GM19238 (cell line): Measurements from ENCODE around the gene RPL41.
A peak's percentile ranks its signal among the peaks of the same experiment; 100 is the strongest.
"Not testable (repeated sequence)": the region's sequence is repeated elsewhere in the genome, so short reads cannot be mapped to it uniquely, and the experiment has no call there.

ENCODE experiments used
- DNase-seq: peaks from one replicate; pipeline ENCODE4 v3.0.0; 2011; ENCODE audit warnings: low spot score; ENCODE audit not compliant: insufficient read length

The RPL41 gene

DNA sequence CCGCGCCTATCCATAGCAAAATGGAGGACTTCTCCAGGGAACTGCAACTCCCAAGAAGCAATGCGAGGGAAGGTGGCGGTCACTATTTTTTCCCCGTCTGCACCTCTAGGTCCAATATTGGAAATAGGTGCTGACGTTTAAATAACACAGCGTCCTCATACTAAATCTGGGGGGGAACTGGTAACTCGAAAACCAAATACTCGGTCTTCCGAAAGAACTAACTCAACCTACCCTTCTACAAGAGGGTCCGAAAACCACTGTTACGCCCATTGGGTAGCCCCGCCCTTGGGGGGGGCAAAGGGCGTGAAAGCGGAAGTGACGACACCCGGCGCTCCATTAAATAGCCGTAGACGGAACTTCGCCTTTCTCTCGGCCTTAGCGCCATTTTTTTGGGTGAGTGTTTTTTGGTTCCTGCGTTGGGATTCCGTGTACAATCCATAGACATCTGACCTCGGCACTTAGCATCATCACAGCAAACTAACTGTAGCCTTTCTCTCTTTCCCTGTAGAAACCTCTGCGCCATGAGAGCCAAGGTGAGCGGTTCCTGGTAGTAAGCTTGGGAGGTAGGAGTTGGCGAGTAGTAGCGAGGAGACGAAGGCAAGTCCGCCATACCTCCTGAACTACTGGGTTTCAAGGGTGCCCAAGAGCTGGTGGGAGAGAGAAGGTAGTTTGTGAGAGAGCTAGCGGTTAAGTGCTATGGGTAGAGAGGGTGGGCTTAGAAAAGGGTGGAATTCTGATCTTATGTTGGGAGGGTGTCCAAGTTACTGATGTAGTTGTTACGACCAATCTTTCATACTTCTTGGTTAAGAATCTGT lies at the start of gene RPL41:
Gene RPL41, plus strand, starts transcription at position 367 of the 815 bp plus-strand sequence.
- DNase-seq: peak; percentile 61

DNA sequence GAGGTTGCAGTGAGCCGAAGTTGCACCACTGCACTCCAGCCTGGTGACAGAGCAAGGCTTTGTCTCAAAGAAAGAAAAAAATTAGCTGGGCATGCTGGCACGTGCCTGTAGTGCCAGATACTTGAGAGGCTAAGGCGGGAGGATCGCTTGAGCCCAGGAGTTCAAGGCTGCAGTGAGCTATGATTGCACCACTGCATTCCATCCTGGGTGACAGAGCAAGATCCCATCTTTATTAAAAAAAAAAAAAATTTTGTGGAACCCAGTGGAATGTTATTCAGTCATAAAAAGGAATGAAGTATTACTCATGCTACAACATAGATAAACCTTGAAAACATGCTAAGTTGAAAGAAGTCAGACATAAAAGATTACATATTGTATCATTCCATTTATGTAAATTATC lies 44.8 kb upstream of the RPL41 start:
- DNase-seq: no peak

DNA sequence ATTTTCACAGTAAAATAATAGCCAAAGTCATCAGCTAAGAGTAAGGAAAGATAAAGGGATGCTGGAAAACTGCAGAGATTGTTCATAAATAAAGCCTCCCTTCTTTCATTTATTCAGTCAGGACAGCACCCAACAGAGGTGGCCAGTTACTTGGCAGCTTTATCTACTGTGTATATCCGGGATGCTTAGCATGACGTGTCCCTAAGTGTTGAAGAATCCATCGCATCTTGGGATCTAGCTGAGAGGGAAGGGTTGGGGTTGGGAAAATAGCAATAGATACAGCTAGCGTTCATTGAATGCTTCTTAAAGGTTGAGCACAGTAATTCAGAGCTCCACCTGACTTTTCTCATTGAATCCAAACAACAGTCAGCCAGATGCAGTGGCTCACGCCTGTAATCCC lies 42.0 kb upstream of the RPL41 start:
- DNase-seq: no peak

DNA sequence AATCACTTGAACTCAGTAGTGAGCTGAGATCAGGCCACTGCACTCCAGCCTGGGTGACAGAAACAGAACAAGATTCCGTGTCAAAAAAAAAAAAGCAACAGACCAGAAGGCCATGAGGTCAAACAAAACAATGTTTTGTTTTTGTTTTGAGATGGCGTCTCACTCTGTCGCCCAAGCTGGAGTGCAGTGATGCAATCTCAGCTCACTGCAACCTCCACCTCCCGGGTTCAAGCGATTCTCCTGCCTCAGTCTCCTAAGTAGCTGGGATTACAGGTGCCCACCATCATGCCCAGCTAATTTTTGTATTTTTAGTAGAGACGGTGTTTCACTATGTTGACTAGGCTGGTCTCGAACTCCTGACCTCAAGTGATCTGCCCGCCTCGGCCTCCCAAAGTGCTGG lies 38.5 kb upstream of the RPL41 start:
- DNase-seq: not testable (repeated sequence)

DNA sequence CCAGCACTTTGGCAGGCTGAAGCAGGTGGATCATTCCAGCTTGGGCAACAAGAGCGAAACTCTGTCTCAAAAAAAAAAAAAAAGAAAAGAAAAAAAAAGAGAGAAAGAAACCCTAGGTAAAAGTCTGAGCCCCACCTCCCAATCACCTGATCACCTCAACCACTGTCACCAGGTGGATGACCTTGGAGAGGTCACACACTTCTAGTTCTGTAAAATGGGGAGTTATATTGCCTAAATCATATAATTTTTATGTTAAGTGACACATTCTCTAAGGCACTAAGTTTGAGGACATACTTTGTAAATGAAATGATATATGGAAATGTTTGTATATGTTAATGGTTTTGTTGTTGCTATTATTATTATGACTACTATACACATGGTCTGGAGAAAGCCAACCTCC lies 38.0 kb upstream of the RPL41 start:
- no peak for DNase-seq

DNA sequence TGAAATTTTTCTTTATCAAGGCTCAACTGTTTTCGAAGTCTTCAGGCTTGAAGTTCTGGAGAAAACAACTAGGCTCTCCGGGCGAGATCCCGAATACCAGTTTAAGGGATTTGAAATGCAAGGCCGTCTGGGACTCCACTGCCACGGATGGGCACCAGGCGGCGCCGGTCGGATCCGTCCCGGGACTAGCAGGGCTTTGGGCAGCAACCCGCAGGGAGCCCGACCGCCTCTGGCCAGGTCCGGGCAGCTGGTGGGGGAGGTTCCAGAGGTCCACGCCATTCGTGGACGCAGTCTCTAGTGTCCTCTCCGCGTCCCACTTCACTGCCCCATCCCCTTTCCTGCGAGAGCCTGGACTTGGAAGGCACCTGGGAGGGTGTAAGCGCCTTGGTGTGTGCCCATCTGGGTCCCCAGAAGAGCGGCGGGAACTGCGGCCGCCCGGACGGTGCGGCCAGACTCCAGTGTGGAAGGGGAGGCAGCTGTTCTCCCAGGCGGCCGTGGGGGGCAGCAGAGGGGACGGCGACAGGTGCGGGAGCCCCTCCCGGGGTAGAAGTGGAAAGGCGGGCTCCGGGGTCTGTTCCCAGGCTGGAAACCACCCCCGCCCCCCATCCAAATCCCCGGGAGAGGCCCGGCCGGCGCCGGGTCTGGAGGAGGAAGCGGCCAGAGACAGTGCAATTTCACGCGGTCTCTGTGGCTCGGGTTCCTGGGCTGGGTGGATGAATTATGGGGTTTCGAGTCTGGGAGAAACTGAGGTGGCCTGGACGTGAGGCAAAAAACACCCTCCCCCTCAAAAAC lies 37.3 kb upstream of the RPL41 start:
- peak; percentile 68 for DNase-seq

DNA sequence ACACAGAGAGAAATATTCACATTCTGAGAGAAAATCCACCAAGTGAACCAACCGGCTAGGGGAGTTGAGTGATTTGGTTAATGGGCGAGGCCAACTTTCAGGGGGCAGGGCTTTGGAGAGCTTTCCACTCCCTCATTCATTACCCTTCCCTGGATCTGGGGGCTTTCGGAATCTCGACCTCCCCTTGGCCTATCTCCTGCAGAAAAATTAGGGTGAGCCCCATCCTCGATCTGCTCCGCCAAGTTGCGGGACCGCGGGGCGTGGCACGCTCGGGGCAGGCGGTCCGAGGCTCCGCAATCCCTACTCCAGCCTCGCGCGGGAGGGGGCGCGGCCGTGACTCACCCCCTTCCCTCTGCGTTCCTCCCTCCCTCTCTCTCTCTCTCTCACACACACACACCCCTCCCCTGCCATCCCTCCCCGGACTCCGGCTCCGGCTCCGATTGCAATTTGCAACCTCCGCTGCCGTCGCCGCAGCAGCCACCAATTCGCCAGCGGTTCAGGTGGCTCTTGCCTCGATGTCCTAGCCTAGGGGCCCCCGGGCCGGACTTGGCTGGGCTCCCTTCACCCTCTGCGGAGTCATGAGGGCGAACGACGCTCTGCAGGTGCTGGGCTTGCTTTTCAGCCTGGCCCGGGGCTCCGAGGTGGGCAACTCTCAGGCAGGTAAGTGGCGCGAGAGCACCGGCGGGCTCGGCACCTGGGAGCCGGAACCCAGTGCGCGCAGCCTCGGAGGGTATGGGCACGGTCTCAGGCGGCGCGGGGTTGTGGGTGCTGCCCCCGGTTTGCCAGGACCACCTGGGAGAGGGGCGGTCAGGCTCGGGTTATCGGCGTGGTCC lies 36.5 kb upstream of the RPL41 start, which contains the start of gene ERBB3:
Gene ERBB3, plus strand, starts transcription at position 443 of the 833 bp plus-strand sequence. Its CDS starts 136 bp downstream, at position 579.
- peak; percentile 33 for DNase-seq

DNA sequence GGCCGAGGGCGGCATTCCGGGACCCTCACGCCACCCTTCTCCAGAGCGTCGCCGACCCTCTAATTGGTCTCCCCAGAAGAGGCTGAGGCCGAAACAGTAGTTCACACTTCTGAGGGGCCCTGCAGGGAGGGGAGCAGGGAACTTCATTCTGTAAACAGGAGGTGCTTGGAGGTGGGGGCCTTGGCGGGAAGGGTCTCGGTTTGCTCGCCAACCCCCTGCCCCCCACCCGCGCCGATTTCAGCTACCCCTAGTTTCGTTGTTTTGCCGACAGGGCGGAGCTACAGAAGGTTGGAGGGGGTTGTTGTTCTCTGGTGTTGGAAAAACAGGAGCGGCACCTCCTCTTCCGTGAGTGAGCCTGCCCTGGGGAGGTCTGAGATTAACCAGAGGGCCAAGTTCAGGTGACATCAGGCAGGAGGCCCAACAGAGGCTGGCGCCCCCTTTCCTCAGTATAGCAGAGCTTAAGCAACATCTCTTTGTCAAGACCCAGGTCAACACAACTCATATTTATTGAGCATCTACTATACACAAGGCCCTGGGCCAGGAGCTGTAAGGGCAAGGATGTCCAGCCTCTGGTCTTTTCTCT lies 35.8 kb upstream of the RPL41 start:
- DNase-seq: no peak

DNA sequence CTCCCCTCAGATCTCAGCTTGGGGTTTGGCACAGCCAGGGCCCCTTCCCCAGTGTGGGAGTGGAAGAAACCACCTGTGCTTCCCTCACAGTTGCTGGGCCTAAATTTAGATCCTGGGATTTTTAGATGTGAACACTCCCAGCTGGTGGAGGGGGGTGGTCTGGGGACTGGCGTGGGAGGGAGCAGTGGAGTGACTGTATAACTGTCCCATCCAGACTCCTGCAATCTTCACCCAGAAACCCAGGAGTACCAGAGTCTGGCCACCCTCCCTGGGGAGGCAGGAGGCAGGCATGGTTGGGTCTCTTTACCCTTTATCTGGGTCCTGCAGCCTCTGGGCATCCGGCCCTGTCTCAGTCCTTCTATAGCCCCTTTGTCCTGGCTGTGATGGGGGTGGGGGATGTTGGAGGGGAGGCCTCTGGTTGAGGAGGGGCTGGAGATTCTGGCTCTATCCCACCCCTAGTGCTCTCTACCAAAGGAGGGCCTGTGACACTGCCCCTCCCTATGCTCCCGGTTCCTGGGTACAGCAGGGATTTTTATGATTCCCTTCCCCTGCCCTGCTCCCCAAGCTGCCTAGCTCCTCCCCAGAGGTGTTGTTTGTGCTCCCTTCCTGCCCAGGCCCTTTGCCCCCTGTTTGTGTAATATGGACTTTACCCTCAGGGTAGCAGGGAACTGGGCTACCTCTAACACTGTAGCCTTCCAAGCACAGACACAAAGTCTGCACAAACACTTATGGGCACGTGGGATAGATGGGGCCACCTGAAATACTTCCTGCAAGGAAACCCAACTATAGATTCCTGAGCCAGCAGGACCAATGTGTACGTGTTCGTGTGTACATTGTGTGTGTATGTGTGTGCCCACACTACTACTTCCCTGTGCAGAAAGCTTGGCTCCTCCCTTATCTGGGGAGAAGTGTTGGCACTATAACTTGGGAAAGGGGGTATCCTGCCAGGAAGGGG lies 34.8 kb upstream of the RPL41 start:
- DNase-seq: no peak

DNA sequence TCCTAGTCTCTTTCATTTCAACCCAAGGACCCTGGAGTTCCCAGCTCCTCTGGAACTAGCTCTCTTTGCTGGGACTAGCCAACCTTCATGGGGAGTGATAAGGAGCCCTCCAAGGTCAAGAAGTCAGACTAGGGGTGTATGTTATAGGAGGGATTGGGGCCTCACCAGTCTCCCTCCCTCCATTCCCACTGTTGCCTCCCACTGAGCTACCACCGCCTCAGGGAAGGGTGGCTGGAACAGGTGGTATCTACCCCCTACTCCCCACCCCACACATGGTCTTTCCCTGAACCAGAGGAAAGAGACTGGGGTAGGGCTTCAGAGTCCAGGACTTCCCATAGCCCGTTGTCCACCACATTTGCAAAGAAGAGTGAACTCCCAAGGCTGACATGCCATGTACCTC lies 34.1 kb upstream of the RPL41 start:
- DNase-seq: no peak

DNA sequence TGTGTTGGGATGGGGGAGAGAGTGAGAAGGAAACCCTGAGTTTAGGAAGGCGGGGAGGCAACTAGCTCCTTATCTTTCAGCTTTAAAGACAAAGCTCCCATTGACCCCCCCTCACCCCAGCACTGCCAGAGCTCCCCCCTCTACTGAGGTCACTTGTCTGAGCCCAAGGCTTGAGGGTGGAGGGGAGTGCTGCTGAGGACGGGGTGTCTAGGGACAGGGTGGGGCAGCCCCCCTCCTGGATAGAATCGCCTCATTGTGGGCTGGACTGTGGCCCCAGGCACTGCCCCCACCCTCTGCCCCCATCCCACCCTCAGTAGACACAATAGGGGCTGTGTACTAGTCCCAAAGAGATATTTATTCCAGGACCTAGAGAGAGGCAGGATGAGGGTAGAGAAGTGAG lies 33.5 kb upstream of the RPL41 start:
- DNase-seq: no peak

DNA sequence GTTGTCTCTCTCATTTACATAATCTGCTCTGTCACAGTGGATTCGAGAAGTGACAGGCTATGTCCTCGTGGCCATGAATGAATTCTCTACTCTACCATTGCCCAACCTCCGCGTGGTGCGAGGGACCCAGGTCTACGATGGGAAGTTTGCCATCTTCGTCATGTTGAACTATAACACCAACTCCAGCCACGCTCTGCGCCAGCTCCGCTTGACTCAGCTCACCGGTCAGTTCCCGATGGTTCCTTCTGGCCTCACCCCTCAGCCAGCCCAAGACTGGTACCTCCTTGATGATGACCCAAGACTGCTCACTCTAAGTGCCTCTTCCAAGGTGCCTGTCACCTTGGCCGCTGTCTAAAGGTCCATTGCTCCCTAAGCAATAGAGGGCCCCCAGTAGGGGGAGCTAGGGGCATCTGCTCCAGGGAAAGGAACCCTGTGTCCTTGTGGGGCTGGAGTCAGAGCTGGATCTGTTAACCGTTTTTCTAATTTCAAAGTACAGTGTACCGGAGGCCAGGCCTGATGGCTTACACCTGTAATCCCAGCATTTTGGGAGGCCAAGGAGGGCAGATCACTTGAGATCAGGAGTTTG lies 31.4 kb upstream of the RPL41 start:
- no peak for DNase-seq

DNA sequence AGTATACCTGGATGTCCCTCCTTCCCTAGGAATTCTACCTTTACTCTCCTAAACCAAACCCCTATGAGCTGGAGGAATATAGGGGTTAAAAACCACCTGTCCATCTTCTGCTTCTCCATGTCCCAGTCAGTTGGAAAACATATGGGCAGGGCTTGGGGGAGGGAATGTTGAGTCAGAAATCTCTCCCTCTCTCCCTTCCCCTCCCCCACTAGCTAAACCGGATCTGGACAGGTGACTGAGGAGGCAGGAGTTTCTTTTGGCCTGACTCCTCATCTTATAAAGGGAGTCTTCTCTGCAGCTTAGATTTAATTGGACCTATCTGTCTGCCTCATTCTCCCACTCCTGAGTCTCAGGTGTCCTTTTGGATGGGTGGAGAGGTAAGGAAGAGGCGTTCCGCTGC lies 30.3 kb upstream of the RPL41 start:
- no peak for DNase-seq

DNA sequence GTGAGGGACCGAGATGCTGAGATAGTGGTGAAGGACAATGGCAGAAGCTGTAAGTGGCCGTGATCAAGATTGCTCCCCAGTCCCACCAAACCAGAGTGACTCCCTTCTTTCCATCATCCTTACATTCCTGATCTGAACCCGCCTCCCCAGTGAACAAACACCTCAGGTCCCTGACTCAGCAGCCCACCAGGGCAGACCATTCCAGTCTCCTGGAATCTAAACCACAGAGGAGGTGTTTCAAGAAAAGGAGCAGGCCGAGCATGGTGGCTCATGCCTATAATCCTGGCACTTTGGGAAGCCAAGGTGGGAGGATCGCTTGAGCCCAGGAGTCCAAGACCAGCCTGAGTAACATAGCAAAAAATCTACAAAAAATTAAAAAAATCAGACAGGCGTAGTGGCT lies 29.8 kb upstream of the RPL41 start:
- no peak for DNase-seq

DNA sequence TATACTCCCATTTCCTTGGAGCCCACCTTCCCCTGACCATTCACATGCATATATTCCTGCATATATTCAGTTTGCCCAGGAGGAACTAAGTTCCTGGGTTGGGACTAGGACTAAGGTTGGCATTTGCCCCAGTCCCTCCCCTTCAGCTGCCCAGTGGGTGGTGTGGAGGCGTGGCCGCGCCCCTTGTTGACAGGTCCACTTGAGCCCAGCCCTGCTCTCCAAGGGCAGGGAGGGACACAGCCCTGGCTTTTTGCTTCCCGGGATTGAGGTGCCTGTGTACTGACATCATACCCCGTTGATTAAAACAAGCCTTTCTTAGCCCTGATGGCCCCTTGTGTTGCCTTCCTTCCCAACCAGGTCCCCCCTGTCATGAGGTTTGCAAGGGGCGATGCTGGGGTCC lies 29.2 kb upstream of the RPL41 start:
- DNase-seq: no peak

DNA sequence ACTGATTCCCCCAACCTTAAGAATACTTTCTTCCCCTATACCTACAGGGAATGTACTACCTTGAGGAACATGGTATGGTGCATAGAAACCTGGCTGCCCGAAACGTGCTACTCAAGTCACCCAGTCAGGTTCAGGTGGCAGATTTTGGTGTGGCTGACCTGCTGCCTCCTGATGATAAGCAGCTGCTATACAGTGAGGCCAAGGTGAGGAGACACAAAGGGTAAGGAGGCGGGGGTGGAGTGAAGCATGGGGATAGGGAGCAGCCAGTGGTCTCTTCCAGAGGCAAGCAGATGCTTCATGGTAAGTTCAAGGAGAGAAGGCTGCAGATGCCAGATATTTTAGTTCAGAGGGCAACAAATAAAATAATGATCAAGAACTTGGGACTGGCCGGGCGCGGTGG lies 18.7 kb upstream of the RPL41 start:
- no peak for DNase-seq

DNA sequence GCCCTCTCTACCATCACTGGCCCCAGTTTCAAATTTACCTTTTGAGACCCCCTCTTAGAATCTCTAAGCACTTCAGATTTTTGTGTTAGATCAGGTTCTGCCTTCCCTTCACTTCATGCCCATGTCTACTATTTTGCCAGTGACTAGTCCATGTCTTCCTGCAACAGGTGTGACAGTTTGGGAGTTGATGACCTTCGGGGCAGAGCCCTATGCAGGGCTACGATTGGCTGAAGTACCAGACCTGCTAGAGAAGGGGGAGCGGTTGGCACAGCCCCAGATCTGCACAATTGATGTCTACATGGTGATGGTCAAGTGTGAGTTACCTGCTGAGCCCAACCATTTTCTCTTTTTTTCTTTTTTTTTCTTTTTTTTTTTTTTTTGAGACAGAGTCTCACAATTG lies 17.8 kb upstream of the RPL41 start:
- no peak for DNase-seq

DNA sequence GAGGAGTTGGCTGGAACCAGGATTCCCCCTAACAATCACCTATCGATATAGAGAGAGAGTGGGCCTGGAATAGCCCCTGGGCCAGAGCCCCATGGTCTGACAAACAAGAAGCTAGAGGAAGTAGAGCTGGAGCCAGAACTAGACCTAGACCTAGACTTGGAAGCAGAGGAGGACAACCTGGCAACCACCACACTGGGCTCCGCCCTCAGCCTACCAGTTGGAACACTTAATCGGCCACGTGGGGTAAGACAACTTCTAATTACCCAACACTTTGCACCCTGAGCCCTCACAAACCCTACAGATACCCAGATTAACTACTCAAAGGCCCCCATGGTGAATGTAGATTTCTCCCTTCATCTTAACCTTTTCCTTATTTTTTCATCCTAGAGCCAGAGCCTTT lies 16.6 kb upstream of the RPL41 start:
- DNase-seq: no peak

DNA sequence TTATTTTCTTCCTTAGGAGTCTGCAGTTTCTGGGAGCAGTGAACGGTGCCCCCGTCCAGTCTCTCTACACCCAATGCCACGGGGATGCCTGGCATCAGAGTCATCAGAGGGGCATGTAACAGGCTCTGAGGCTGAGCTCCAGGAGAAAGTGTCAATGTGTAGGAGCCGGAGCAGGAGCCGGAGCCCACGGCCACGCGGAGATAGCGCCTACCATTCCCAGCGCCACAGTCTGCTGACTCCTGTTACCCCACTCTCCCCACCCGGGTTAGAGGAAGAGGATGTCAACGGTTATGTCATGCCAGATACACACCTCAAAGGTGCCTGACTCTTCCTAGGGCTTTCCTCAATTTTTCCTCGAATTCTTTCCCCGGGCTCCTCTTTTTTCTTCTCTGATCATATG lies 15.4 kb upstream of the RPL41 start:
- DNase-seq: no peak

DNA sequence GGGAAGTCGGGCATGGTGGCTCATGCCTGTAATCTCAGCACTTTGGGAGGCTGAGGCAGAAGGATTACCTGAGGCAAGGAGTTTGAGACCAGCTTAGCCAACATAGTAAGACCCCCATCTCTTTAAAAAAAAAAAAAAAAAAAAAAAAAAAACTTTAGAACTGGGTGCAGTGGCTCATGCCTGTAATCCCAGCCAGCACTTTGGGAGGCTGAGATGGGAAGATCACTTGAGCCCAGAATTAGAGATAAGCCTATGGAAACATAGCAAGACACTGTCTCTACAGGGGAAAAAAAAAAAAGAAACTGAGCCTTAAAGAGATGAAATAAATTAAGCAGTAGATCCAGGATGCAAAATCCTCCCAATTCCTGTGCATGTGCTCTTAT lies 13.8 kb upstream of the RPL41 start:
- no peak for DNase-seq
